Mammary epithelial cell (primary cell): ENCODE results near the gene NEK7.

ENCODE experiments used
- CTCF ChIP-seq, 2 donors: IDR thresholded peaks in 1 of 2; conservative IDR thresholded peaks in 1 of 2; 2 replicates each; pipeline ENCODE4 v1.5.1; 2011 to 2012; ENCODE audit warnings: inconsistent platforms in 2 of 2, low read length in 2 of 2, mild to moderate bottlenecking in 2 of 2, control low read depth in 1 of 2, low read depth in 1 of 2; ENCODE audit not compliant: insufficient read depth in 1 of 2; ENCODE audit errors: extremely low read depth in 1 of 2
- EZH2 ChIP-seq: IDR thresholded peaks from 2 replicates; pipeline ENCODE4 v1.6.1; 2012; ENCODE audit warnings: low read length, inconsistent platforms, borderline replicate concordance

GRCh38 chr1:198135366-198135765 is 21.4 kb upstream of the NEK7 start:
- TF ChIP-seq CTCF (conservative IDR thresholded peaks at IDR 0.05 in 1 of 2, IDR thresholded peaks at IDR 0.05 in 1 of 2; ENCODE audit: extremely low read depth in 1 of 2, insufficient read depth in 1 of 2, low read depth in 1 of 2, low read length in 2 of 2), result no peak
- TF ChIP-seq EZH2, result no peak
